HepG2 (cell line): Measurements from ENCODE around the gene FGD6. TPM values are rescaled to one million over a fixed set of nuclear protein-coding genes. Genes with fewer than 3 reads are reported as not detected.

ENCODE experiments used
- ATAC-seq: fragments of 200-7000 bp; cut with Tn5 transposase; 3 replicates; pipeline ENCODE4 v1.9.1; 2020; ENCODE audit warnings: mild to moderate bottlenecking, moderate library complexity
- BruUV-seq: library from RNA; stranded (reverse); fragments of 400-500 nt; replicated peaks from 2 replicates; lab custom pipeline; 2021; lab: Mats Ljungman, UMichigan
- CTCF ChIA-PET: fragments of 300-600 bp; formaldehyde crosslinking; extraction: SDS; loops from one replicate; lab custom pipeline; 2021; ENCODE audit warnings: low total read pairs, inconsistent platforms, low intra/inter-chr PET ratio; lab: Yijun Ruan, JAX
- POLR2A ChIA-PET: fragments of 350-600 bp; sonication (Branson Sonifier 250); formaldehyde crosslinking; loops from one replicate; lab custom pipeline; 2020; ENCODE audit warnings: antibody characterized with exemption, inconsistent platforms; lab: Yijun Ruan, JAX
- DNase-seq: peaks from one replicate; pipeline ENCODE4 v3.0.0-alpha.2; 2015; ENCODE audit warnings: low spot score
- FAIRE-seq: peaks from 3 replicates; lab custom pipeline; 2011; peaks lifted over from hg19 to GRCh38; lab: Jason Lieb, UNC
- H2AFZ ChIP-seq: one replicate; pipeline ENCODE4 v1.6.1; 2011; ENCODE audit warnings: low read length, inconsistent platforms
- H3K27ac ChIP-seq: fragments of 300-600 bp; 3 replicates; pipeline ENCODE4 v1.8.0; 2011; ENCODE audit warnings: mixed run types, mild to moderate bottlenecking, mixed read lengths, low read length, inconsistent platforms; ENCODE audit not compliant: insufficient read depth; ENCODE audit errors: extremely low read length
- H3K27me3 ChIP-seq, 2 experiments: fragments of 200-600 bp in 1 of 2; 2 replicates in 1 of 2; 3 replicates in 1 of 2; pipeline versions ENCODE4 v1.6.0 to v1.8.0; 2011; ENCODE audit warnings: low read length in 2 of 2, mild to moderate bottlenecking in 2 of 2, moderate library complexity in 2 of 2, inconsistent platforms in 1 of 2; ENCODE audit not compliant: insufficient read depth in 2 of 2, control insufficient read depth in 1 of 2
- H3K36me3 ChIP-seq, 2 experiments: fragments of 200-600 bp in 1 of 2; replicated peaks in 1 of 2; 2 replicates in 1 of 2; 3 replicates in 1 of 2; pipeline versions ENCODE4 v1.5.1 to v1.8.0; 2011; ENCODE audit warnings: low read length in 2 of 2, inconsistent platforms in 1 of 2; ENCODE audit not compliant: insufficient read depth in 2 of 2, control insufficient read depth in 1 of 2
- H3K4me1 ChIP-seq: 2 replicates; pipeline ENCODE4 v1.5.1; 2012; ENCODE audit warnings: low read length, inconsistent platforms; ENCODE audit not compliant: insufficient read depth
- H3K4me2 ChIP-seq: 2 replicates; pipeline ENCODE4 v1.6.0; 2011; ENCODE audit warnings: low read depth, low read length, inconsistent platforms
- H3K4me3 ChIP-seq, 3 experiments: fragments of 200-600 bp in 1 of 3; sonication (generic), shearing (Covaris generic) in 1 of 3; replicated peaks in 1 of 3; 2 replicates each; pipeline ENCODE4 v1.5.1; 2011 to 2016; ENCODE audit warnings: low read length in 3 of 3, inconsistent platforms in 2 of 3, low read depth in 2 of 3, mild to moderate bottlenecking in 2 of 3, control low read depth in 1 of 3, mixed read lengths in 1 of 3; ENCODE audit not compliant: insufficient read depth in 1 of 3
- H3K79me2 ChIP-seq: one replicate; pipeline ENCODE4 v1.6.1; 2011; ENCODE audit warnings: low read length, inconsistent platforms; ENCODE audit not compliant: insufficient read depth
- H3K9ac ChIP-seq: 2 replicates; pipeline ENCODE4 v1.6.0; 2011; ENCODE audit warnings: mild to moderate bottlenecking, low read depth, low read length, inconsistent platforms; ENCODE audit not compliant: insufficient read depth
- H3K9me3 ChIP-seq: 2 replicates; pipeline ENCODE4 v1.5.1; 2012; ENCODE audit warnings: mild to moderate bottlenecking, low read length
- H4K20me1 ChIP-seq: 2 replicates; pipeline ENCODE4 v1.6.0; 2011; ENCODE audit warnings: inconsistent platforms, mild to moderate bottlenecking, low read length, moderate library complexity; ENCODE audit not compliant: insufficient read depth
- GMEB2 ChIP-seq: IDR thresholded peaks from 2 replicates; pipeline ENCODE4 v1.6.1; 2016; ENCODE audit warnings: missing biosample characterization, missing genetic modification reagents, low read depth
- YY1 ChIP-seq: IDR thresholded peaks from 2 replicates; pipeline ENCODE4 v1.6.1; 2011; ENCODE audit warnings: low read length, low read depth, moderate library complexity, mild to moderate bottlenecking; ENCODE audit not compliant: insufficient read depth, insufficient replicate concordance
- ZNF572 ChIP-seq: sonication (generic); formaldehyde crosslinking; IDR thresholded peaks from 2 replicates; pipeline ENCODE4 v1.5.1; 2020; ENCODE audit warnings: mild to moderate bottlenecking, missing genetic modification reagents
- ZNF597 ChIP-seq: sonication (generic); formaldehyde crosslinking; IDR thresholded peaks from 2 replicates; pipeline ENCODE4 v1.5.0; 2020; ENCODE audit warnings: missing genetic modification reagents
- ZSCAN22 ChIP-seq: sonication (generic); formaldehyde crosslinking; IDR thresholded peaks from 2 replicates; pipeline ENCODE4 v1.4.0; 2020; ENCODE audit warnings: mild to moderate bottlenecking, missing genetic modification reagents
- WGBS: methylation state at CpG from one replicate; pipeline ENCODE4 v1.1.6; 2017; ENCODE audit warnings: low lambda C conversion rate; 5-methylcytosine and 5-hydroxymethylcytosine counted together
- in situ Hi-C: cut with HindIII; loops from 2 replicates; pipeline ENCODE4 v1.10.0; 2017; ENCODE audit warnings: low pct_unique_long_range_greater_than_20kb; ENCODE audit not compliant: extremely low pct_ligation_motif_present
- intact Hi-C: fragments of 100-400 bp; cut with micrococcal nuclease; formaldehyde crosslinking; loops from one replicate; pipeline ENCODE4 v1.10.0; 2022; ENCODE audit not compliant: unreplicated experiment
- polyA plus RNA-seq, 8 experiments: library from polyadenylated mRNA; depleted of rRNA in 3 of 8; stranded (reverse) in 7 of 8; unstranded in 1 of 8; fragments of >200 nt; fragmentation: Illumina TruSeq in 4 of 8; extraction: Trizol in 4 of 8; gene quantifications; 2 replicates each; pipeline versions ENCODE4 v1.2.1 to v1.2.3, GENCODE V29; 2011 to 2016; ENCODE audit warnings: low read depth in 4 of 8, missing spikeins in 1 of 8, mixed read lengths in 1 of 8; ENCODE audit not compliant: insufficient read depth in 1 of 8
- total RNA-seq, 5 experiments: library from RNA; depleted of rRNA; stranded (reverse); fragments of >200 nt; fragmentation: Illumina TruSeq; extraction: Trizol; gene quantifications; 2 replicates each; pipeline ENCODE4 v1.2.3, GENCODE V29; 2016; ENCODE audit warnings: low read depth in 1 of 5
- TF ChIP-seq, protein P1 (sequence below): fragments of 450-650 bp; IDR thresholded peaks from 2 replicates; pipeline ENCODE4 v1.6.1; 2017
- TF ChIP-seq, protein P2 (sequence below): IDR thresholded peaks from 2 replicates; pipeline ENCODE4 v1.6.1; 2016; ENCODE audit warnings: control low read depth

The FGD6 gene
- total and polyA plus RNA-seq, 2 of the 13 experiments (the other 11 are each of a cell fraction or from before 2014, with no cell fraction given): 2.2 to 4.3 TPM

- H3K36me3 ChIP-seq: peaks cover 0 to 6% of the 10 kb centered on the region in 2 experiments; a peak in 2 of 5 replicates
- H3K4me1 ChIP-seq: no peaks in the 10 kb centered on the region
- no peak overlapping the region for H2AFZ ChIP-seq
- TF ChIP-seq ZSCAN22 (CRISPR knock-in tag) (no peak), ZNF572 (CRISPR knock-in tag) (no peak), ZNF597 (CRISPR knock-in tag) (no peak), GMEB2 (CRISPR knock-in tag) (no peak), YY1 (no peak)
- TF ChIP-seq, protein P1, sequence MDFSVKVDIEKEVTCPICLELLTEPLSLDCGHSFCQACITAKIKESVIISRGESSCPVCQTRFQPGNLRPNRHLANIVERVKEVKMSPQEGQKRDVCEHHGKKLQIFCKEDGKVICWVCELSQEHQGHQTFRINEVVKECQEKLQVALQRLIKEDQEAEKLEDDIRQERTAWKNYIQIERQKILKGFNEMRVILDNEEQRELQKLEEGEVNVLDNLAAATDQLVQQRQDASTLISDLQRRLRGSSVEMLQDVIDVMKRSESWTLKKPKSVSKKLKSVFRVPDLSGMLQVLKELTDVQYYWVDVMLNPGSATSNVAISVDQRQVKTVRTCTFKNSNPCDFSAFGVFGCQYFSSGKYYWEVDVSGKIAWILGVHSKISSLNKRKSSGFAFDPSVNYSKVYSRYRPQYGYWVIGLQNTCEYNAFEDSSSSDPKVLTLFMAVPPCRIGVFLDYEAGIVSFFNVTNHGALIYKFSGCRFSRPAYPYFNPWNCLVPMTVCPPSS: no peak
- TF ChIP-seq, protein P2, sequence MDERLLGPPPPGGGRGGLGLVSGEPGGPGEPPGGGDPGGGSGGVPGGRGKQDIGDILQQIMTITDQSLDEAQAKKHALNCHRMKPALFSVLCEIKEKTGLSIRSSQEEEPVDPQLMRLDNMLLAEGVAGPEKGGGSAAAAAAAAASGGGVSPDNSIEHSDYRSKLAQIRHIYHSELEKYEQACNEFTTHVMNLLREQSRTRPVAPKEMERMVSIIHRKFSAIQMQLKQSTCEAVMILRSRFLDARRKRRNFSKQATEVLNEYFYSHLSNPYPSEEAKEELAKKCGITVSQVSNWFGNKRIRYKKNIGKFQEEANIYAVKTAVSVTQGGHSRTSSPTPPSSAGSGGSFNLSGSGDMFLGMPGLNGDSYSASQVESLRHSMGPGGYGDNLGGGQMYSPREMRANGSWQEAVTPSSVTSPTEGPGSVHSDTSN: no peak
- no peak overlapping the region for H3K27ac ChIP-seq
- no peaks in the 10 kb centered on the region for H4K20me1 ChIP-seq
- POLR2A ChIA-PET: no interaction called here
- no peak overlapping the region for H3K4me3 ChIP-seq
- DNase-seq (no peak), ATAC-seq (no peak), FAIRE-seq (no peak)
- BruUV-seq: no TSS peak
- in situ Hi-C loops: no loop called here
- intact Hi-C loops: no loop called here
- no peaks in the 10 kb centered on the region for H3K27me3 ChIP-seq
- CTCF ChIA-PET: no interaction called here
- no peaks in the 10 kb centered on the region for H3K79me2 ChIP-seq
- 99% methylated on average over 7 of the region's 7 CpGs for WGBS
- H3K9me3 ChIP-seq: no peaks in the 10 kb centered on the region
- H3K9ac ChIP-seq: no peak overlapping the region
- H3K4me2 ChIP-seq: no peak overlapping the region
Observed at GRCh38 chr12:95208678-95209077, 8.6 kb downstream of the FGD6 start.
